SJCRH30 (cell line): ENCODE measurements around the gene CUX1. TPM values are rescaled to one million over a fixed set of nuclear protein-coding genes. Genes with fewer than 3 reads are reported as not detected.
"Not testable (repeated sequence)": the region's sequence is repeated elsewhere in the genome, so short reads cannot be mapped to it uniquely, and the experiment has no call there.

Experiments used
- DNase-seq, 2 experiments: peaks; one replicate each; pipeline ENCODE4 v3.0.0-alpha.2; 2015 to 2020
- H3K27ac ChIP-seq: fragments of 250-450 bp; sonication (Bioruptor Pico); 2 replicates; pipeline ENCODE4 v1.5.1; 2020; ENCODE audit warnings: mild to moderate bottlenecking, moderate library complexity
- H3K27me3 ChIP-seq: fragments of 250-450 bp; sonication (Bioruptor Pico); 2 replicates; pipeline ENCODE4 v1.5.1; 2020; ENCODE audit warnings: mild to moderate bottlenecking, moderate library complexity
- H3K36me3 ChIP-seq: fragments of 250-450 bp; sonication (Bioruptor Pico); 2 replicates; pipeline ENCODE4 v1.5.1; 2020; ENCODE audit warnings: mild to moderate bottlenecking, moderate library complexity
- H3K4me1 ChIP-seq: fragments of 250-450 bp; sonication (Bioruptor Pico); 2 replicates; pipeline ENCODE4 v1.5.1; 2020; ENCODE audit warnings: mild to moderate bottlenecking, moderate library complexity
- H3K4me3 ChIP-seq: fragments of 250-450 bp; sonication (Bioruptor Pico); 2 replicates; pipeline ENCODE4 v1.5.1; 2020; ENCODE audit warnings: mild to moderate bottlenecking, moderate library complexity
- H3K9me3 ChIP-seq: fragments of 250-450 bp; sonication (Bioruptor Pico); replicated peaks from 2 replicates; pipeline ENCODE4 v1.5.1; 2020; ENCODE audit warnings: mild to moderate bottlenecking, moderate library complexity
- total RNA-seq: library from RNA; depleted of rRNA; stranded (reverse); fragments of >200 nt; shearing (Covaris generic); gene quantifications from 2 replicates; pipeline ENCODE4 v1.2.3, GENCODE V29; 2014; rRNA removed

CUX1 gene
- total RNA-seq, 1 experiment from 2014 or later: 29.1 TPM

DNA sequence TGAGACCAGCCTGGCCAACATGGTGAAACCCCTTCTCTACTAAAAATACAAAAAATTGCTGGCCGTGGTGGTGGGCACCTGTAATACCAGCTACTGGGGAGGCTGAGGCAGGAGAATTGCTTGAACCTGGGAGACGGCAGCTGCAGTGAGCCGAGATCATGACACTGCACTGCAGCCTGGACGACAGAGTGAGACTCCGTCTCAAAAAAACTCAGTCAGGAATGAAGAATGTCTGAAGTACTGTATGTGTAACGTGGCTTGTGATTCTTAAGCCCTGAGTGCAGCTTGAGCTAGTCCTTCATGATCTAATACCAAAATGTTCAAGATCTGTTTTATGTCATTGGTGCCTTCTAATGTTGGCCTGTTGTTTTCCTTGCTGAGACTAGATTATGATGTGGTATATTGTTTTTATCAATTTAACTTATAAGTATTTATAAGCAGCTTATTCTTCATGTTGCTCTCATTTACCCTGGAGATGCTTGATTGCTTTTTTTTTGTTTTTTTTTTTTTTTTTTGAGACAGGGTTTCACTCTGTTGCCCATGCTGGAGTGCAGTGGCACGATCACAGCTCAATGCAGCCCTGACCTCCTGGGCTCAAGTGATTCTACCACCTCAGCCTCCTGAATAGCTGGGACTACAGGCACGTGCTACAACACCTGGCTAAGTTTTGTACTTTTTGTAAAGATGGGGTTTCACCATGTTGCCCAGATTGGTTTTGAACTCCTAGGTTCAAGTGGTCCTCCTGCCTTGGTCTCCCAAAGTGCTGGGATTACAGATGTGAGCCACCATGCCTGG lies 513.4 kb downstream of the CUX1 start:
- not testable (repeated sequence) for H3K36me3 ChIP-seq, H3K27ac ChIP-seq, DNase-seq, H3K9me3 ChIP-seq, H3K4me1 ChIP-seq, H3K4me3 ChIP-seq, H3K27me3 ChIP-seq

Other genes starting within 250 kb of the CUX1 start
- gene MYL10, start 188.3 kb upstream of the CUX1 start, total RNA-seq: 3.9 and 4.1 TPM in 2 replicates